ENCODE results near the gene UBE2J2. TPM values are rescaled to one million over a fixed set of nuclear protein-coding genes. Genes with fewer than 3 reads are reported as not detected.

The UBE2J2 gene
- polyA plus RNA-seq, 1 of the 3 experiments (the other 2 are of a cell fraction) = 47.5 TPM

DNA sequence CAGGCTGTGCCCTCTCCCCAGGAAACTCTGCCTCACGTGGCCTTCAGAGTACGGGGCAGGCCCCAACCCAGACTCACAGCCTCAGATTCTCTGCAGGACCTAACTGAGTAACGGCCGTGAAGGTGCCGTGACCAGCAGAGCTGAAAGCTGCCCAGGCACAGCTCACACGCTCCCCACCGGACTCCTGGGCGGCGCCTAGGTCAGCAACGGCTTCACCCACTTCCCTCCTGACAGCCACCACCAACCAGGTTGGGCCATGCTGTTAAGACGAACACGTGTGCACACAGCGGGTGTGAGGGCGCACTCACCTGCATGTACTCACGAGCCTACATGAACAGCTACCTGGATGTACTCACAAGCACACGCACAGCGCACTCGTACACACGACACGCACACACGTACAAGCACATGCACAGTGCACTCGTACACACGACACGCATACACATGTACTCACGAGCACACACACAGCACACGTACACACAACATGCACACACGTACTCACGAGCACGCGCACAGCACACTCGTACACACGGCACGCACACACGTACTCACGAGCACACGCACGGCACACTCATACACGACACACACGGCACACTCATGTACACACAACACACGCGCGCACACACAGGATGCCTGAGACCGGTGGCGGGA lies 51.0 kb downstream of the UBE2J2 start:
- Histone ChIP-seq H3F3A (replicated peaks; ENCODE audit: insufficient read depth) (no peaks in the 10 kb centered on the region), H3K36me3 (replicated peaks in 1 of 2; ENCODE audit: control insufficient read depth in 1 of 2, insufficient read depth in 2 of 2, low read length in 1 of 2) (peaks cover 0 to 53% of the 10 kb centered on the region in 2 experiments), H3K4me2 (no peak overlapping the region), H3K27ac (ENCODE audit: low read depth in 2 of 2, low read length in 1 of 2) (no peak overlapping the region), H4K20me1 (ENCODE audit: insufficient read depth) (no peaks in the 10 kb centered on the region), H3K9me3 (no peaks in the 10 kb centered on the region), H3K4me3 (ENCODE audit: low read depth in 2 of 2, low read length in 1 of 2) (no peak overlapping the region), H3K27me3 (ENCODE audit: insufficient read depth) (no peaks in the 10 kb centered on the region), H3K79me2 (ENCODE audit: insufficient read depth) (peaks cover 13% of the 10 kb centered on the region; the same call in 1 of the 2 replicates), H3K4me1 (ENCODE audit: control insufficient read depth in 1 of 2, insufficient read depth in 2 of 2, low read depth in 1 of 2, low read length in 1 of 2) (no peaks in the 10 kb centered on the region), H3K9ac (no peak overlapping the region), H2AFZ (ENCODE audit: low read depth) (no peak overlapping the region), H3K9me2 (no peaks in the 10 kb centered on the region)
- WGBS (ENCODE audit: low lambda C conversion rate) = 93% methylated on average over 34 of the region's 44 CpGs
- ChIA-PET CTCF (no interaction called here), POLR2A (no interaction called here)
- no peak for DNase-seq
- TF ChIP-seq SMC3 (IDR thresholded peaks at IDR 0.05; ENCODE audit: low read depth, low read length) (no peak), REST (IDR thresholded peaks at IDR 0.05; ENCODE audit: low read depth, low read length) (no peak), RXRA (IDR thresholded peaks at IDR 0.05; ENCODE audit: borderline replicate concordance, low read depth) (no peak), EP300 (IDR thresholded peaks at IDR 0.05; ENCODE audit: borderline replicate concordance in 1 of 2, low read depth in 1 of 2, low read length in 1 of 2) (no peak), EZH2phosphoT487 (IDR thresholded peaks at IDR 0.05; ENCODE audit: borderline replicate concordance, low read depth) (no peak), RCOR1 (IDR thresholded peaks at IDR 0.05; ENCODE audit: low read length) (no peak), RFX5 (IDR thresholded peaks at IDR 0.05; ENCODE audit: low read length) (no peak), MXI1 (IDR thresholded peaks at IDR 0.05; ENCODE audit: low read depth, low read length) (no peak), ELF1 (IDR thresholded peaks at IDR 0.05) (no peak), RAD21 (IDR thresholded peaks at IDR 0.05; ENCODE audit: low read length) (no peak), POLR2AphosphoS5 (IDR thresholded peaks at IDR 0.05; ENCODE audit: low read depth, low read length) (no peak), NRF1 (IDR thresholded peaks at IDR 0.05; ENCODE audit: low read depth, low read length) (no peak), GABPA (IDR thresholded peaks at IDR 0.05; ENCODE audit: low read depth) (no peak), TCF12 (IDR thresholded peaks at IDR 0.05) (no peak), CTCF (IDR thresholded peaks at IDR 0.05) (no peak), JUND (IDR thresholded peaks at IDR 0.05) (no peak), CHD2 (IDR thresholded peaks at IDR 0.05; ENCODE audit: low read length, partially characterized antibody) (no peak), NFIC (IDR thresholded peaks at IDR 0.05; ENCODE audit: borderline replicate concordance) (no peak)

Data from SK-N-SH (cell line).